Vagina (tissue), 2 donors: ENCODE measurements around the gene CARHSP1. TPM values are rescaled to one million over a fixed set of nuclear protein-coding genes. Genes with fewer than 3 reads are reported as not detected.

Experiments
- DNase-seq, 2 donors: peaks; one replicate each; pipeline ENCODE4 v3.0.0-alpha.2; 2017; ENCODE audit errors: extremely low spot score in 2 of 2
- H3K27ac ChIP-seq: fragments of 200-600 bp; sonication (generic); one replicate; pipeline ENCODE4 v1.5.1; 2019
- H3K27me3 ChIP-seq: fragments of 200-600 bp; sonication (generic); one replicate; pipeline ENCODE4 v1.5.1; 2019
- H3K36me3 ChIP-seq, 2 donors: fragments of 200-600 bp; sonication (generic); one replicate each; pipeline ENCODE4 v1.5.1; 2017 to 2019
- H3K4me1 ChIP-seq: fragments of 200-600 bp; sonication (generic); one replicate; pipeline ENCODE4 v1.5.1; 2019
- H3K4me3 ChIP-seq, 2 donors: fragments of 200-600 bp; sonication (generic); 1 replicate in 1 of 2; 2 replicates in 1 of 2; pipeline ENCODE4 v1.5.1; 2016 to 2019
- H3K9me3 ChIP-seq: fragments of 200-600 bp; sonication (generic); one replicate; pipeline ENCODE4 v1.5.1; 2019
- CTCF ChIP-seq, 3 experiments: fragments of 450-650 bp in 2 of 3; fragments of 200-600 bp in 1 of 3; sonication (generic) in 1 of 3; IDR thresholded peaks; one replicate each; pipeline ENCODE4 v1.5.1; 2017 to 2019; ENCODE audit warnings: antibody characterized with exemption in 3 of 3, mild to moderate bottlenecking in 2 of 3, moderate library complexity in 2 of 3
- POLR2A ChIP-seq, 2 donors: fragments of 450-650 bp; IDR thresholded peaks; one replicate each; pipeline ENCODE4 v1.6.1; 2017; ENCODE audit warnings: antibody characterized with exemption in 2 of 2, mild to moderate bottlenecking in 2 of 2, moderate library complexity in 2 of 2
- POLR2AphosphoS5 ChIP-seq, 2 donors: sonication (generic); formaldehyde crosslinking; IDR thresholded peaks; one replicate each; pipeline ENCODE4 v1.9.0; 2017; ENCODE audit warnings: antibody characterized with exemption in 2 of 2, mild to moderate bottlenecking in 2 of 2, low read depth in 1 of 2; ENCODE audit not compliant: insufficient read depth in 1 of 2
- intact Hi-C: fragments of 100-400 bp; cut with DNase I; formaldehyde crosslinking; loops from one replicate; pipeline ENCODE4 v1.15.1; 2023
- total RNA-seq: library from RNA; depleted of rRNA; stranded (reverse); fragments of >200 nt; gene quantifications from one replicate; pipeline ENCODE4 v1.2.3, GENCODE V29; 2016

The CARHSP1 gene
- total RNA-seq, 1 donor from 2014 or later = 125 TPM

- Histone ChIP-seq H3K27me3 (no peaks in the 10 kb centered on the region), H3K4me1 (peaks cover 89% of the 10 kb centered on the region)
Measured at GRCh38 chr16:8862309-8863130, 6.3 kb downstream of the CARHSP1 start.

DNA sequence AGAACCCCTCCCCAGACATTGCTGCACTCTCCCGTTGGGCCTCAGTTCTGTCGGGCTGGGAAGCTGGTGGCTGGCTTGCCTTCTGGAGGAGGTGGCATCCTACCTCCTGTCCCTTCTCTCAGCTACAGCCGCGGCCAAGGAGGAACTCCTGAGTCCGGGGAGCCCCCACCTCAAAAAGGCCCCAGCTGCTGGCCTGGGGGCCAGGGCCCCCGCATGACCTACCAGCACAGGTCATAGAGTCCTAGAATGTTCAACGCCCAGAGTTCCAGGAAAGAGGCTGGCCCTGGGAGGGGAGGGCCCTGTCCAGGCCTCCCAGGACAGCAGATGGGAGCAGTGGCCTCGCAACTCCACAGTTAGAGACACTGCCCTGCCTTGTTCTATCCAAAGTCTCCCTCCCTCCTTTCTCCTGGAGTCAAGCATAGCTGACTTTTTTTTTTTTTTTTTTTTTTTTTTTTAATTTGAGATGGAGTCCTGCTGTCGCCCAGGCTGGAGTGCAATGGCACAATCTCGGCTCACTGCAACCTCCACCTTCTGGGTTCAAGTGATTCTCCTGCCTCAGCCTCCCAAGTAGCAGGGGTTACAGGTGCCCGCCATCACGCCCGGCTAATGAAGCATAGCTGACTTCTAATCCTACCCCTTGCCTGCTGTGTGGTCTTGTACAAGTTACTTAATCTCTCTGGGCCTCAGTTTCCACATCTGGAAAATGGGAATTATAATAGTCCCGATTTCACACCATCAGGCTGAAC, 7.1 kb downstream of the CARHSP1 start:
- Histone ChIP-seq H3K36me3 (peaks cover 0 to 18% of the 10 kb centered on the region in 2 donors), H3K27ac (peak overlapping the region; percentile 62), H3K4me1 (peaks cover 83% of the 10 kb centered on the region), H3K4me3 (no peak overlapping the region), H3K9me3 (no peaks in the 10 kb centered on the region), H3K27me3 (no peaks in the 10 kb centered on the region)
- intact Hi-C loops = no loop called here
- TF ChIP-seq POLR2AphosphoS5 (IDR thresholded peaks at IDR 0.05; ENCODE audit: insufficient read depth in 1 of 2, low read depth in 1 of 2) (peak in 1 of 2 donors; percentile 44), CTCF (IDR thresholded peaks at IDR 0.05) (no peak)
- no peak for DNase-seq

More at GRCh38 chr16:8862309-8863130, 6.3 kb downstream of the CARHSP1 start:
- intact Hi-C loops = no loop called here
- Histone ChIP-seq H3K9me3 (no peaks in the 10 kb centered on the region), H3K27ac (peak overlapping the region; percentile 86), H3K36me3 (peaks cover 0 to 15% of the 10 kb centered on the region in 2 donors), H3K4me3 (no peak overlapping the region)
- TF ChIP-seq POLR2A (IDR thresholded peaks at IDR 0.05) (no peak), POLR2AphosphoS5 (IDR thresholded peaks at IDR 0.05; ENCODE audit: insufficient read depth in 1 of 2, low read depth in 1 of 2) (no peak), CTCF (IDR thresholded peaks at IDR 0.05) (no peak)
- no peak for DNase-seq

DNA sequence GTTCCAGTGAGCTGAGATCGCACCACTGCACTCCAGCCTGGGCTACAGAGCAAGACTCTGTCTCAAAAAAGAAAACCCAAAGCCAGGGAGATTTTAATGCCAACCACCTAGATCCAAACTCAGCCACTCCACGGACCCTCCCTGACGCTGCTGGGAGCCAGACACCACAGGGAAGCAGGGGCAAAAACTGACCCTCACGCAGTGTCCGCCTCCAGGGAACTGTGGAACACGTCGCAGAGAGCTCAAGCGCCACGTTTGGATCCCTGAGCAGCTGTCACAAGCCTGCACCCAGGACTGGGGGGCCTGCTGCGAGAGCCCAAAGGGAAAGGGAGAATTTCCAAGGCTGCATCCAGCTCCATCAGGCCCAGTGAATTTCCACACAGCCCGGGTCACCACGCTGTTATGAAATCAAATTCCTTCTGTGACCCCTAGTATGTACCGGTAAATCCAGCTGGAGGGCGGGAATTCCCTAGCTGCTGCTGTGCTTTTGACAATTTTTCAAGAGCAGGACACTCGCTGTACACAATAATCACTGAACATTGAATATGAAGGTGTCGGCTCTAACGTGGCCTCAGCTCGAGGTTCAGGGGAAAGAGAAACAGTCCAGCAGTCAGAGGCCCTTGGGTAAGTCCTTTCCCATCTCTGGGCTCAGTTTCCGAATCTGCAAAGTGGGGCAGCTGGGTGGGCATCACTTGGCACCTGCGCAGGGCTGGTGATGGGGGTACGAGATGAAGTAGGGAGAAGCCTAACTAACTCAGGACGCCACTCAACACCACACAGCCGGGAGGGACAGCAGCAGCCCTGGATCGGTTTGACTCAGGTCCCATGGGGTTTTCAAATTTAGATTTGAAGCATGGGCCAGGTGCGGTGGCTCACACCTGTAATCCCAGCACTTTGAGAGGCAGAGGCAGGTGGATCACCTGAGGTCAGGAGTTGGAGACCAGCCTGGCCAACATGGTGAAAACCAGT, 8.6 kb downstream of the CARHSP1 start:
- TF ChIP-seq CTCF (IDR thresholded peaks at IDR 0.05) = no peak
- TF ChIP-seq POLR2A (IDR thresholded peaks at IDR 0.05) = no peak
- peak; percentile 18 to 58 for TF ChIP-seq POLR2AphosphoS5 (IDR thresholded peaks at IDR 0.05; ENCODE audit: insufficient read depth in 1 of 2, low read depth in 1 of 2)
- intact Hi-C loops = no loop called here
- H3K27ac ChIP-seq = peak overlapping the region; percentile 62
- no peak for DNase-seq
- peaks cover 71% of the 10 kb centered on the region for H3K4me1 ChIP-seq
- no peak overlapping the region for H3K4me3 ChIP-seq
- H3K9me3 ChIP-seq = no peaks in the 10 kb centered on the region
- H3K36me3 ChIP-seq = peaks cover 0 to 33% of the 10 kb centered on the region in 2 donors
- no peaks in the 10 kb centered on the region for H3K27me3 ChIP-seq

- no peak overlapping the region for H3K4me3 ChIP-seq
- DNase-seq = no peak
- TF ChIP-seq CTCF (IDR thresholded peaks at IDR 0.05) (no peak), POLR2A (IDR thresholded peaks at IDR 0.05) (no peak), POLR2AphosphoS5 (IDR thresholded peaks at IDR 0.05; ENCODE audit: insufficient read depth in 1 of 2, low read depth in 1 of 2) (no peak)
Measured at GRCh38 chr16:8858994-8859912, 9.6 kb downstream of the CARHSP1 start.

More at GRCh38 chr16:8858994-8859912, 9.6 kb downstream of the CARHSP1 start:
- H3K9me3 ChIP-seq = no peaks in the 10 kb centered on the region
- H3K36me3 ChIP-seq = peaks cover 0 to 43% of the 10 kb centered on the region in 2 donors
- H3K4me1 ChIP-seq = peaks cover 61% of the 10 kb centered on the region
- H3K27ac ChIP-seq = peak overlapping the region; percentile 62
- H3K27me3 ChIP-seq = no peaks in the 10 kb centered on the region
- intact Hi-C loops = no loop called here
